SK-N-SH treated with all-trans-retinoic acid at 6 μM for 48 hours (cell line): ENCODE measurements around the gene C2orf81.

Experiments
- ATAC-seq: fragments of 200-7000 bp; cut with Tn5 transposase; 3 replicates; pipeline ENCODE4 v1.9.1; 2020; ENCODE audit warnings: mild to moderate bottlenecking, moderate library complexity
- ARNTL ChIP-seq: fragments of 450-650 bp; formaldehyde crosslinking; IDR thresholded peaks from 2 replicates; pipeline ENCODE4 v1.5.0; 2020; ENCODE audit warnings: low read depth, mild to moderate bottlenecking, moderate library complexity, borderline replicate concordance
- BACH2 ChIP-seq: fragments of 250-450 bp; sonication (Bioruptor Pico); IDR thresholded peaks from 2 replicates; pipeline ENCODE4 v1.9.0; 2021; ENCODE audit warnings: mild to moderate bottlenecking, borderline replicate concordance
- CREB5 ChIP-seq: fragments of 250-450 bp; sonication (Bioruptor Pico); IDR thresholded peaks from 2 replicates; pipeline ENCODE4 v1.5.1; 2020; ENCODE audit warnings: low read depth, mild to moderate bottlenecking, moderate library complexity
- CSRNP3 ChIP-seq: fragments of 250-450 bp; sonication (Bioruptor Pico); IDR thresholded peaks from 2 replicates; pipeline ENCODE4 v1.5.1; 2021; ENCODE audit warnings: mild to moderate bottlenecking, moderate library complexity
- ESRRG ChIP-seq: fragments of 250-450 bp; sonication (Bioruptor Pico); IDR thresholded peaks from 2 replicates; pipeline ENCODE4 v1.6.1; 2021; ENCODE audit warnings: mild to moderate bottlenecking
- GLIS3 ChIP-seq: fragments of 250-450 bp; sonication (Bioruptor Pico); IDR thresholded peaks from 2 replicates; pipeline ENCODE4 v1.5.0; 2020; ENCODE audit warnings: mild to moderate bottlenecking, moderate library complexity
- ISL1 ChIP-seq: fragments of 250-450 bp; sonication (Bioruptor Pico); IDR thresholded peaks from 2 replicates; pipeline ENCODE4 v2.1.2; 2022; ENCODE audit warnings: mild to moderate bottlenecking, moderate library complexity
- OSR1 ChIP-seq: fragments of 250-450 bp; sonication (Bioruptor Pico); IDR thresholded peaks from 2 replicates; pipeline ENCODE4 v1.8.0; 2022; ENCODE audit warnings: moderate library complexity, mild to moderate bottlenecking, inconsistent platforms
- PATZ1 ChIP-seq: fragments of 250-450 bp; sonication (Bioruptor Pico); IDR thresholded peaks from 2 replicates; pipeline ENCODE4 v1.8.0; 2020; ENCODE audit warnings: mild to moderate bottlenecking, moderate library complexity, borderline replicate concordance
- POU6F1 ChIP-seq: fragments of 250-450 bp; sonication (Bioruptor Pico); IDR thresholded peaks from 2 replicates; pipeline ENCODE4 v1.8.0; 2021; ENCODE audit warnings: low read depth, mild to moderate bottlenecking, moderate library complexity, borderline replicate concordance
- PPARA ChIP-seq: fragments of 250-450 bp; sonication (Bioruptor Pico); IDR thresholded peaks from 2 replicates; pipeline ENCODE4 v1.5.0; 2020; ENCODE audit warnings: mild to moderate bottlenecking, borderline replicate concordance
- RARB ChIP-seq: fragments of 250-450 bp; sonication (Bioruptor Pico); IDR thresholded peaks from 2 replicates; pipeline ENCODE4 v1.8.0; 2021; ENCODE audit warnings: mild to moderate bottlenecking, moderate library complexity
- SNAI2 ChIP-seq: fragments of 250-450 bp; sonication (Bioruptor Pico); IDR thresholded peaks from 2 replicates; pipeline ENCODE4 v1.5.0; 2020; ENCODE audit warnings: mild to moderate bottlenecking, moderate library complexity
- TOX ChIP-seq: fragments of 250-450 bp; sonication (Bioruptor Pico); IDR thresholded peaks from 2 replicates; pipeline ENCODE4 v1.8.0; 2021; ENCODE audit warnings: mild to moderate bottlenecking, moderate library complexity, borderline replicate concordance
- TSHZ2 ChIP-seq: fragments of 250-450 bp; sonication (Bioruptor Pico); IDR thresholded peaks from 2 replicates; pipeline ENCODE4 v1.5.0; 2020; ENCODE audit warnings: mild to moderate bottlenecking, moderate library complexity
- ZC3H10 ChIP-seq: fragments of 250-450 bp; sonication (Bioruptor Pico); IDR thresholded peaks from 2 replicates; pipeline ENCODE4 v1.5.1; 2021; ENCODE audit warnings: mild to moderate bottlenecking, moderate library complexity
- ZFP3 ChIP-seq: fragments of 250-450 bp; sonication (Bioruptor Pico); IDR thresholded peaks from 2 replicates; pipeline ENCODE4 v1.5.0; 2020; ENCODE audit warnings: mild to moderate bottlenecking, moderate library complexity
- ZFP30 ChIP-seq: fragments of 450-650 bp; formaldehyde crosslinking; IDR thresholded peaks from 2 replicates; pipeline ENCODE4 v1.5.0; 2022; ENCODE audit warnings: mild to moderate bottlenecking, moderate library complexity
- ZNF565 ChIP-seq: fragments of 450-650 bp; formaldehyde crosslinking; conservative IDR thresholded peaks from 2 replicates; pipeline ENCODE4 v1.5.0; 2020; ENCODE audit warnings: low read depth, mild to moderate bottlenecking, moderate library complexity
- ZNF70 ChIP-seq: fragments of 450-650 bp; formaldehyde crosslinking; IDR thresholded peaks from 2 replicates; pipeline ENCODE4 v1.5.0; 2020; ENCODE audit warnings: mild to moderate bottlenecking, moderate library complexity

C2orf81 gene

GRCh38 chr2:74393525-74393924, 27.9 kb downstream of the C2orf81 start:
- ATAC-seq = no peak
- TF ChIP-seq ZNF565 (no peak), GLIS3 (CRISPR knock-in tag) (no peak), ZC3H10 (CRISPR knock-in tag) (no peak), CREB5 (no peak), PPARA (CRISPR knock-in tag) (no peak), ISL1 (CRISPR knock-in tag) (no peak), ZNF70 (CRISPR knock-in tag) (no peak), TOX (no peak), ESRRG (CRISPR knock-in tag) (no peak), OSR1 (no peak), ZFP3 (CRISPR knock-in tag) (no peak), SNAI2 (CRISPR knock-in tag) (no peak), BACH2 (no peak), RARB (CRISPR knock-in tag) (no peak)

- ATAC-seq = no peak
- TF ChIP-seq PATZ1 (CRISPR knock-in tag) (no peak), CREB5 (no peak), CSRNP3 (CRISPR knock-in tag) (no peak), ZFP30 (CRISPR knock-in tag) (no peak), POU6F1 (CRISPR knock-in tag) (no peak), ESRRG (CRISPR knock-in tag) (no peak), ARNTL (no peak), RARB (CRISPR knock-in tag) (no peak)
These were observed 29.0 kb downstream of the C2orf81 start for GRCh38 chr2:74392449-74392743.

GRCh38 chr2:74391580-74392448, 29.6 kb downstream of the C2orf81 start:
- peak; percentile 90 for ATAC-seq
- TF ChIP-seq RARB (CRISPR knock-in tag) (no peak), TSHZ2 (CRISPR knock-in tag) (no peak), ZNF565 (no peak)
